WERI-Rb-1 (cell line): Measurements from ENCODE around the gene ARHGAP22.

Experiments
- DNase-seq: peaks from one replicate; pipeline ENCODE4 v3.0.0-alpha.2; 2020
- H3K27ac ChIP-seq: fragments of 250-450 bp; sonication (Bioruptor Pico); 2 replicates; pipeline ENCODE4 v1.5.1; 2020; ENCODE audit warnings: mild to moderate bottlenecking, moderate library complexity
- H3K27me3 ChIP-seq: fragments of 250-450 bp; sonication (Bioruptor Pico); 2 replicates; pipeline ENCODE4 v1.5.1; 2021; ENCODE audit warnings: mild to moderate bottlenecking, low read depth, moderate library complexity; ENCODE audit not compliant: insufficient read depth, severe bottlenecking
- H3K36me3 ChIP-seq: fragments of 250-450 bp; sonication (Bioruptor Pico); 2 replicates; pipeline ENCODE4 v1.5.1; 2020; ENCODE audit warnings: mild to moderate bottlenecking, moderate library complexity
- H3K4me3 ChIP-seq: 2 replicates; pipeline ENCODE4 v1.5.1; 2011; ENCODE audit warnings: low read depth, mild to moderate bottlenecking, control low read depth, low read length
- H3K9me3 ChIP-seq: fragments of 250-450 bp; sonication (Bioruptor Pico); 2 replicates; pipeline ENCODE4 v1.5.1; 2021; ENCODE audit warnings: mild to moderate bottlenecking, moderate library complexity; ENCODE audit not compliant: severe bottlenecking
- CTCF ChIP-seq: IDR thresholded peaks from 2 replicates; pipeline ENCODE4 v1.5.1; 2011; ENCODE audit warnings: low read depth, mild to moderate bottlenecking, control low read depth, inconsistent platforms, low read length

Gene ARHGAP22

GRCh38 chr10:48550071-48550691, 54.7 kb downstream of the ARHGAP22 start:
- no peaks in the 10 kb centered on the region for H3K9me3 ChIP-seq
- DNase-seq: no peak
- no peak for TF ChIP-seq CTCF
- H3K4me3 ChIP-seq: no peak overlapping the region
- no peaks in the 10 kb centered on the region for H3K27me3 ChIP-seq
- H3K27ac ChIP-seq: no peak overlapping the region
- H3K36me3 ChIP-seq: no peaks in the 10 kb centered on the region

- no peak for DNase-seq
- Histone ChIP-seq H3K27me3 (no peaks in the 10 kb centered on the region), H3K4me3 (no peak overlapping the region), H3K36me3 (no peaks in the 10 kb centered on the region), H3K9me3 (no peaks in the 10 kb centered on the region), H3K27ac (no peak overlapping the region)
- no peak for TF ChIP-seq CTCF
Measured at GRCh38 chr10:48549236-48549635, 55.6 kb downstream of the ARHGAP22 start.

- no peak for DNase-seq
- Histone ChIP-seq H3K36me3 (no peaks in the 10 kb centered on the region), H3K9me3 (no peaks in the 10 kb centered on the region), H3K4me3 (no peak overlapping the region), H3K27ac (no peak overlapping the region), H3K27me3 (no peaks in the 10 kb centered on the region)
- no peak for TF ChIP-seq CTCF
Measured at GRCh38 chr10:48548531-48549135, 56.2 kb downstream of the ARHGAP22 start.

- Histone ChIP-seq H3K36me3 (no peaks in the 10 kb centered on the region), H3K27ac (no peak overlapping the region), H3K4me3 (no peak overlapping the region), H3K27me3 (no peaks in the 10 kb centered on the region), H3K9me3 (no peaks in the 10 kb centered on the region)
- no peak for DNase-seq
- no peak for TF ChIP-seq CTCF
Measured at GRCh38 chr10:48547981-48548380, 56.9 kb downstream of the ARHGAP22 start.

- H3K4me3 ChIP-seq: no peak overlapping the region
- no peak overlapping the region for H3K27ac ChIP-seq
- TF ChIP-seq CTCF: no peak
- no peaks in the 10 kb centered on the region for H3K27me3 ChIP-seq
- no peaks in the 10 kb centered on the region for H3K36me3 ChIP-seq
- DNase-seq: no peak
- no peaks in the 10 kb centered on the region for H3K9me3 ChIP-seq
Measured at GRCh38 chr10:48547061-48547895, 57.6 kb downstream of the ARHGAP22 start.
